GM21528 (cell line): Measurements from ENCODE around the gene UNC13D.
"Not testable (repeated sequence)": the region's sequence is repeated elsewhere in the genome, so short reads cannot be mapped to it uniquely, and the experiment has no call there.

Experiments used
- ATAC-seq: cut with Tn5 transposase; IDR thresholded peaks from one replicate; pipeline ENCODE4 v1.9.1; 2021; ENCODE audit warnings: mild to moderate bottlenecking, moderate library complexity; ENCODE audit not compliant: unreplicated experiment, low FRiP score

Gene UNC13D

GRCh38 chr17:75822119-75822799 lies 21.9 kb downstream of the UNC13D start:
- ATAC-seq: no peak

- no peak for ATAC-seq
Observed at GRCh38 chr17:75821552-75821951, 22.7 kb downstream of the UNC13D start.

GRCh38 chr17:75820094-75821080 lies 23.8 kb downstream of the UNC13D start:
- no peak for ATAC-seq

GRCh38 chr17:75819678-75820077 lies 24.5 kb downstream of the UNC13D start:
- ATAC-seq: no peak

GRCh38 chr17:75819116-75819515 lies 25.1 kb downstream of the UNC13D start:
- no peak for ATAC-seq

GRCh38 chr17:75818326-75818885 lies 25.8 kb downstream of the UNC13D start:
- no peak for ATAC-seq

GRCh38 chr17:75817571-75817970 lies 26.6 kb downstream of the UNC13D start:
- no peak for ATAC-seq

GRCh38 chr17:75816693-75817092 lies 27.5 kb downstream of the UNC13D start:
- ATAC-seq: no peak

- no peak for ATAC-seq
Observed at GRCh38 chr17:75815399-75815798, 28.8 kb downstream of the UNC13D start.

GRCh38 chr17:75814900-75815373 lies 29.3 kb downstream of the UNC13D start:
- ATAC-seq: no peak

- no peak for ATAC-seq
Observed at GRCh38 chr17:75814021-75814395, 30.2 kb downstream of the UNC13D start.

- ATAC-seq: no peak
Observed at GRCh38 chr17:75813081-75814020, 30.9 kb downstream of the UNC13D start.

GRCh38 chr17:75812096-75813013 lies 31.8 kb downstream of the UNC13D start:
- ATAC-seq: no peak

- no peak for ATAC-seq
Observed at GRCh38 chr17:75811174-75811573, 33.0 kb downstream of the UNC13D start.

- ATAC-seq: not testable (repeated sequence)
Observed at GRCh38 chr17:75810756-75811155, 33.4 kb downstream of the UNC13D start.

GRCh38 chr17:75810216-75810615 lies 34.0 kb downstream of the UNC13D start:
- no peak for ATAC-seq

- ATAC-seq: no peak
Observed at GRCh38 chr17:75809631-75810111, 34.5 kb downstream of the UNC13D start.

- ATAC-seq: no peak
Observed at GRCh38 chr17:75808905-75809621, 35.1 kb downstream of the UNC13D start.
